ENCODE data around the gene MEIKIN.
"Not testable (repeated sequence)": the region's sequence is repeated elsewhere in the genome, so short reads cannot be mapped to it uniquely, and the experiment has no call there.

The MEIKIN gene

GRCh38 chr5:131786036-131786435 is 159.4 kb downstream of the MEIKIN start:
- no peaks in the 10 kb centered on the region for H3K36me3 ChIP-seq (ENCODE audit: insufficient read depth, low read length)
- H3K4me3 ChIP-seq (ENCODE audit: low read length), result no peak overlapping the region
- no peaks in the 10 kb centered on the region for H3K9me3 ChIP-seq (ENCODE audit: insufficient read depth, low read depth, low read length)
- no peak overlapping the region for H3K9ac ChIP-seq (ENCODE audit: low read depth, low read length)
- 81% methylated on average over 1 of the region's 1 CpG for whole genome bisulfite sequencing
- H3K4me1 ChIP-seq (ENCODE audit: insufficient read depth, low read length), result peaks cover 10% of the 10 kb centered on the region
- no peaks in the 10 kb centered on the region for H3K27me3 ChIP-seq (ENCODE audit: insufficient read depth, low read length)
- no peak overlapping the region for H3K27ac ChIP-seq (ENCODE audit: low read depth, low read length)

- H3K9ac ChIP-seq (ENCODE audit: low read depth, low read length), result no peak overlapping the region
- H3K36me3 ChIP-seq (ENCODE audit: insufficient read depth, low read length), result no peaks in the 10 kb centered on the region
- H3K4me3 ChIP-seq (ENCODE audit: low read length), result no peak overlapping the region
- peaks cover 10% of the 10 kb centered on the region for H3K4me1 ChIP-seq (ENCODE audit: insufficient read depth, low read length)
- H3K9me3 ChIP-seq (ENCODE audit: insufficient read depth, low read depth, low read length), result no peaks in the 10 kb centered on the region
- WGBS, result no CpG with 5 or more reads among the region's 1 CpG
- H3K27ac ChIP-seq (ENCODE audit: low read depth, low read length), result no peak overlapping the region
- H3K27me3 ChIP-seq (ENCODE audit: insufficient read depth, low read length), result no peaks in the 10 kb centered on the region
Measured at GRCh38 chr5:131783874-131784273, 161.6 kb downstream of the MEIKIN start.

DNA sequence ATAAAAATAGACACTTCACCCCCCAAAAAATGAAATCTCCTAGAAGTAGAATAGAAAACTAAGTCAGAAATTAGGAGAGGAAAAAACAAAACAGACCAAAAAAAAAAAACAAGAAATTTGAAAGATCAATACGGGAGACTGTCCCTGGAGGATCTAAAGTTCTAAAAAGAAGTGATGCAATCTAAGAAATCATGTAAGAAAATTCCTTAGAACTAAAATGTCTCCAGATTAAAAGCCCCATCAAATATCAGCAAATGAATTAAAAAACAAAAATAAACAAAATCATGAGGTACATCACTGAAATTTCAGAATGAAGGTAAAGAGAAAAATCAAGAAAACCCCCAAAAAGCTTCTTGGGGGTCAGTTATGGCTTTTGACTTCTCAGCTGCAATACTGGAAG is 162.1 kb downstream of the MEIKIN start:
- no peak overlapping the region for H3K4me3 ChIP-seq (ENCODE audit: low read length)
- no peak overlapping the region for H3K27ac ChIP-seq (ENCODE audit: low read depth, low read length)
- no peak overlapping the region for H3K9ac ChIP-seq (ENCODE audit: low read depth, low read length)
- no peaks in the 10 kb centered on the region for H3K9me3 ChIP-seq (ENCODE audit: insufficient read depth, low read depth, low read length)
- H3K4me1 ChIP-seq (ENCODE audit: insufficient read depth, low read length), result peaks cover 10% of the 10 kb centered on the region
- no peaks in the 10 kb centered on the region for H3K36me3 ChIP-seq (ENCODE audit: insufficient read depth, low read length)
- WGBS, result no CpG with 5 or more reads among the region's 1 CpG
- no peaks in the 10 kb centered on the region for H3K27me3 ChIP-seq (ENCODE audit: insufficient read depth, low read length)

DNA sequence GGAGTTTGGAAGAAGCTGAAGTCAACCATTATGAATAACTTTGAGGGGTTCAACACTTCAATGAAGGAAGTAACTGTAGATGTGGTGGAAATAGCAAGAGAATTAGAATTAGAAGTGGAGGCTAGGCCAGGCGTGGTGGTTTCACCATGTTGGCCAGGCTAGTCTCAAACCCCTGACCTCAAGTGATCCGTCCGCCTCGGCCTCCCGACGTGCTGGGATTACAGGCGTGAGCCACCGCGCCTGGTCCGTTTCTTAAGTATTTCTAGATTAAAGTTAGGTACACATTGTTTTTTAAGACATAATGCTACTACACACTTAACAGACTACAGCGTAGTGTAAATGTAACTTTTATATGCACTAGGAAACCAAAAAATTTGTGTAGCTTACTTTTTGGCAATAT is 162.7 kb downstream of the MEIKIN start:
- Histone ChIP-seq H3K4me1 (ENCODE audit: insufficient read depth, low read length) (peaks cover 10% of the 10 kb centered on the region), H3K9ac (ENCODE audit: low read depth, low read length) (no peak overlapping the region), H3K4me3 (ENCODE audit: low read length) (no peak overlapping the region), H3K27me3 (ENCODE audit: insufficient read depth, low read length) (no peaks in the 10 kb centered on the region), H3K9me3 (ENCODE audit: insufficient read depth, low read depth, low read length) (no peaks in the 10 kb centered on the region), H3K27ac (ENCODE audit: low read depth, low read length) (no peak overlapping the region), H3K36me3 (ENCODE audit: insufficient read depth, low read length) (no peaks in the 10 kb centered on the region)
- 95% methylated on average over 10 of the region's 11 CpGs for WGBS

DNA sequence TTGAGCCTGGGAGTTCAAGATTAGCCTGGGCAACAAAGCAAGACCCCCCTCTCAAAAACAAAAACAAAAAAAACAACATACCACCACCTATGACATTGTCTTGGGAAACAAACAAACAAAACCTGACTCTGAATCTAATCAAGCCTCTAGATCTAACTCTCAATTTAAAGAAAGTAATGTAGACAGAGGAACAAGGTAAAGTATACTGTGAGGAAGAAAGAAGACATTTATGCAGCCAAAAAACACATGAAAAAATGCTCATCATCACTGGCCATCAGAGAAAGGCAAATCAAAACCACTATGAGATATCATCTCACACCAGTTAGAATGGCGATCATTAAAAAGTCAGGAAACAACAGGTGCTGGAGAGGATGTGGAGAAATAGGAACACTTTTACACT is 167.3 kb downstream of the MEIKIN start:
- H3K27me3 ChIP-seq (ENCODE audit: insufficient read depth, low read length); H3K9ac ChIP-seq (ENCODE audit: low read depth, low read length); H3K27ac ChIP-seq (ENCODE audit: low read depth, low read length); H3K36me3 ChIP-seq (ENCODE audit: insufficient read depth, low read length); H3K9me3 ChIP-seq (ENCODE audit: insufficient read depth, low read depth, low read length); H3K4me1 ChIP-seq (ENCODE audit: insufficient read depth, low read length); H3K4me3 ChIP-seq (ENCODE audit: low read length): not testable (repeated sequence)
- no CpG with 5 or more reads among the region's 1 CpG for WGBS

DNA sequence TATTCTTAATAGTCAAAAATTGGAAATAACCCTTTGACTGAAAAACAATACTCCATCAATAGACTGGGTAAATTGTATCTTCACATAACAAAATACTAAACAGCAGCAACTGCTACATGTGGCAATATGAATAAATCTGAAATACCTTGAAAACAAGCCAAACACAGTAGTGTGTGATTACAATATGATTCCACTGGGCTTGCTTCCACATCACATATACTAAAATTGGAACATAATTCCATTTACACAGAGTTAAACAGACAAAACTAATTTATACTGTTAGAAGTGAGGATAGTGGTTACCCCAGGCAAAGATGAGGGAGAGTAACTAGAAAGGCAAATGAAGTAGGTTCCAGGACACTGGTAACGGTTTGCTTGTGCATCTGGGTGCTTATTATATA is 169.0 kb downstream of the MEIKIN start:
- no peaks in the 10 kb centered on the region for H3K9me3 ChIP-seq (ENCODE audit: insufficient read depth, low read depth, low read length)
- H3K36me3 ChIP-seq (ENCODE audit: insufficient read depth, low read length), result no peaks in the 10 kb centered on the region
- H3K4me3 ChIP-seq (ENCODE audit: low read length), result no peak overlapping the region
- H3K27ac ChIP-seq (ENCODE audit: low read depth, low read length), result no peak overlapping the region
- H3K4me1 ChIP-seq (ENCODE audit: insufficient read depth, low read length), result no peaks in the 10 kb centered on the region
- 60% methylated on average over 1 of the region's 1 CpG for WGBS
- no peaks in the 10 kb centered on the region for H3K27me3 ChIP-seq (ENCODE audit: insufficient read depth, low read length)
- H3K9ac ChIP-seq (ENCODE audit: low read depth, low read length), result no peak overlapping the region

DNA sequence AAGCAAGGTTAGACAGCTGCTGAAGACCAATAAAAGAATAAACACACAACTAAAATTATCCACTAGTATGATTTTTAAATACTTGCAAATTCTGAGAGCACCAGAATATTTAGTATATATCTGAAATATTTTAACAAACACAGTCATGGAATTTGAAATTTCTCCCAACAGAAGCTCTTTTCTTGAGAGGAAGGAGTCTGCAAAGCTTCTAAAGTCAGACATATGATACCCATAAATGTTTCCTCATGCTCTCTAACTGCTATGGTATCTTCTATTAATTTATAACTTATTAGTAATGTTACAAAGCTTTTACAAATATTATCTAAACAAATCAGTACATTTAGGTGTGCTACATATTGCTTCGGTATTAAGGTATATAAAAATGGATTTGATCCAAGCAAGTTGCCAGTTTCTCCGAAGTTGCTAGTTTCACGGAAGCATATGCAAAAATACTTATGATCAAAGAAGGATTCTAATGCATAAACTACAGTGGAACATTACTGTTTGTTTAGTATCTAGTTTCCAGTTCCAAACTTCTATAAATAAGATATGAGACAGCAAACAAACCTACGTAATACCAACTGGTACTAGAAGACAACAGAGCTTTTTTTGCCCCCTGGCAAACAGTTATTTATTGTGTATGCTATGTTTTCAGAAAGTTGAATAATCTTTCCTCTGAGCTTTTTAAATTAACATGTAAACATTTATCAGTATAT is 170.7 kb downstream of the MEIKIN start:
- Histone ChIP-seq H3K4me1 (ENCODE audit: insufficient read depth, low read length) (no peaks in the 10 kb centered on the region), H3K27me3 (ENCODE audit: insufficient read depth, low read length) (no peaks in the 10 kb centered on the region), H3K36me3 (ENCODE audit: insufficient read depth, low read length) (no peaks in the 10 kb centered on the region), H3K9me3 (ENCODE audit: insufficient read depth, low read depth, low read length) (no peaks in the 10 kb centered on the region), H3K27ac (ENCODE audit: low read depth, low read length) (no peak overlapping the region), H3K9ac (ENCODE audit: low read depth, low read length) (no peak overlapping the region), H3K4me3 (ENCODE audit: low read length) (no peak overlapping the region)
- 95% methylated on average over 2 of the region's 4 CpGs for WGBS

DNA sequence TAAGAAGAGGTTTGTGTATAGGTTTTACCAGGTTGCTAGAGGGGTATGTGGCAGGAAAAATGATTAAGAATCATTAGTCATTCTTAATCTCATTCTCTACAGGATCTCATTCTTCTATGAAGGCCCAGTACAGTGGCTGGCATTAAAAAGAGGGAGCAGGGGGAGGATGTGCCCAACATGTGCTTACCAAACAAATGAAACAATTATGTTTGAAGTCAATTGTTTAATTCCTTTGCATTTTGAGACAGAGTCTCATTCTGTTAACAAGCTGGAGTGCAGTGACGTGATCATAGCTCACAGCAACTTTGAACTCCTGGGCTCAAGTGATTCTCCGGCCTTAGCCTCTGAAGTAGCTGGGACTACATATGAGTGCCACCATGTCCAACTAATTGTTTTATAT is 171.7 kb downstream of the MEIKIN start:
- WGBS, result 98% methylated on average over 2 of the region's 2 CpGs
- H3K4me1 ChIP-seq (ENCODE audit: insufficient read depth, low read length), result no peaks in the 10 kb centered on the region
- H3K9ac ChIP-seq (ENCODE audit: low read depth, low read length), result no peak overlapping the region
- H3K4me3 ChIP-seq (ENCODE audit: low read length), result no peak overlapping the region
- H3K27ac ChIP-seq (ENCODE audit: low read depth, low read length), result no peak overlapping the region
- H3K9me3 ChIP-seq (ENCODE audit: insufficient read depth, low read depth, low read length), result no peaks in the 10 kb centered on the region
- no peaks in the 10 kb centered on the region for H3K36me3 ChIP-seq (ENCODE audit: insufficient read depth, low read length)
- no peaks in the 10 kb centered on the region for H3K27me3 ChIP-seq (ENCODE audit: insufficient read depth, low read length)

GRCh38 chr5:131771692-131772091 is 173.8 kb downstream of the MEIKIN start:
- Histone ChIP-seq H3K4me1 (ENCODE audit: insufficient read depth, low read length) (no peaks in the 10 kb centered on the region), H3K9me3 (ENCODE audit: insufficient read depth, low read depth, low read length) (no peaks in the 10 kb centered on the region), H3K4me3 (ENCODE audit: low read length) (no peak overlapping the region), H3K27ac (ENCODE audit: low read depth, low read length) (no peak overlapping the region), H3K9ac (ENCODE audit: low read depth, low read length) (no peak overlapping the region), H3K36me3 (ENCODE audit: insufficient read depth, low read length) (no peaks in the 10 kb centered on the region), H3K27me3 (ENCODE audit: insufficient read depth, low read length) (no peaks in the 10 kb centered on the region)
- WGBS, result 91% methylated on average over 4 of the region's 4 CpGs

GRCh38 chr5:131769961-131770360 is 175.5 kb downstream of the MEIKIN start:
- WGBS, result 93% methylated on average over 1 of the region's 1 CpG
- Histone ChIP-seq H3K4me3 (ENCODE audit: low read length) (no peak overlapping the region), H3K9me3 (ENCODE audit: insufficient read depth, low read depth, low read length) (no peaks in the 10 kb centered on the region), H3K27me3 (ENCODE audit: insufficient read depth, low read length) (no peaks in the 10 kb centered on the region), H3K27ac (ENCODE audit: low read depth, low read length) (no peak overlapping the region), H3K4me1 (ENCODE audit: insufficient read depth, low read length) (no peaks in the 10 kb centered on the region), H3K9ac (ENCODE audit: low read depth, low read length) (no peak overlapping the region), H3K36me3 (ENCODE audit: insufficient read depth, low read length) (no peaks in the 10 kb centered on the region)

DNA sequence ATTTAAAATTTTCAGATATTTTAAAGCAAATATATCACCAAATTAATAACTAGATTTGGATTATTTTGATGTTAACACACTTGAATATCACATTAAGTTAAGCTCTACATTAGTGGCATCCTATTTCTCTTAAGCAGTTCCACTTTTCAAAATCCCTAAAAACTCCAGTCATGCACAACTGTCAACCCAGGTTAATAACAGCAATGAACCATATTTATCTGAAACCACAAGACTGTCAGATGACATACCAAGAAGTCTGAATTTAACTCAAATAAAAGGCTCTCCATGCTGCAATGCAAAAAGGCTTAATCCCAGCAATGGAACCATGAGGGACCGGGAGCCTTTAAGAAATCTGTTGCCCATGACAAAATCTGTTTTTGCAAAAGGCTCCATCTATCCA is 176.1 kb downstream of the MEIKIN start:
- no peaks in the 10 kb centered on the region for H3K36me3 ChIP-seq (ENCODE audit: insufficient read depth, low read length)
- 93% methylated on average over 1 of the region's 1 CpG for WGBS
- H3K4me1 ChIP-seq (ENCODE audit: insufficient read depth, low read length), result no peaks in the 10 kb centered on the region
- no peaks in the 10 kb centered on the region for H3K9me3 ChIP-seq (ENCODE audit: insufficient read depth, low read depth, low read length)
- no peaks in the 10 kb centered on the region for H3K27me3 ChIP-seq (ENCODE audit: insufficient read depth, low read length)
- H3K9ac ChIP-seq (ENCODE audit: low read depth, low read length), result no peak overlapping the region
- H3K27ac ChIP-seq (ENCODE audit: low read depth, low read length), result no peak overlapping the region
- no peak overlapping the region for H3K4me3 ChIP-seq (ENCODE audit: low read length)

DNA sequence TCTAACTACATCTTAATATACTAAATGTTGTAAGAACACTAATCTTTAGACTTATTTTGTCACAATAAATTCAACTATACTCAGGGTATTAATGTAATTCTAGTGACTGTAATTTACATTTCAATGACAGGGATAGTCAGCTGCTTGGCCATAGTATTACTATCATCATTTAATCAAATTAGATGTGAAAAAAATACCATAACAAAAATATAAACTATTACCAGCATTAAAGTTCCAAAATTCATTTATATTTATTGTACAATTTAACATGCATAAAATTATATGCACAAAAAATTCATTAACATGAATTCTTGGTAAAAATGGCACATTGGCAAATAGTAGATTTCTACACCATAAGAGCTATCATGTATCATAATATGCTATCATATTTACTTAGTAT is 177.6 kb downstream of the MEIKIN start:
- Histone ChIP-seq H3K27me3 (ENCODE audit: insufficient read depth, low read length) (no peaks in the 10 kb centered on the region), H3K4me1 (ENCODE audit: insufficient read depth, low read length) (no peaks in the 10 kb centered on the region), H3K36me3 (ENCODE audit: insufficient read depth, low read length) (no peaks in the 10 kb centered on the region), H3K4me3 (ENCODE audit: low read length) (no peak overlapping the region), H3K9me3 (ENCODE audit: insufficient read depth, low read depth, low read length) (no peaks in the 10 kb centered on the region), H3K27ac (ENCODE audit: low read depth, low read length) (no peak overlapping the region), H3K9ac (ENCODE audit: low read depth, low read length) (no peak overlapping the region)
